HG03064 (cell line): ENCODE data around the gene CCR9.

Experiments used
- ATAC-seq: cut with Tn5 transposase; IDR thresholded peaks from one replicate; pipeline ENCODE4 v1.9.1; 2021; ENCODE audit warnings: low read depth; ENCODE audit not compliant: unreplicated experiment

The CCR9 gene

DNA sequence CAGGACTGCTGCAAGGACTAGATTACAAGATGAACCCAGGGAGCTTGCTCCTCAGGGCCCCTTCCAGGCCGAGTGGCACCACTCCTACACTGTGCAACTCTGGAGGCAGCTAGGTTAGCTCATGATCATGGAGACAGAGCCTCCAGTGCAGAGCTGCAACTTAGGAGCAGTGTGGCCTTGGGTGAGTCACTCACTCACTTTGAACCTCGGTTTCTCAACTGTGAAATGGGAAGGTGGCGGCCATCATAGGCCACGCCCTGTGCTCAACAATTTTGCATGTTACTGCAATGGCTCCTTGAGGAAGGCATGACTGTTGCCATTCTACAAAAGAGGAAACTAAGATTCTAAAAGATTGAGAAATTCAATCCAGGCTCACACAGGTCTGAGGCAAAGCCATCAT, 45.8 kb downstream of the CCR9 start:
- no peak for ATAC-seq

- ATAC-seq, result no peak
Measured at GRCh38 chr3:45933591-45933990, 47.2 kb downstream of the CCR9 start.

- ATAC-seq, result no peak
Measured at GRCh38 chr3:45936261-45936660, 49.9 kb downstream of the CCR9 start.

- ATAC-seq, result no peak
Measured at GRCh38 chr3:45937206-45938042, 51.1 kb downstream of the CCR9 start.

DNA sequence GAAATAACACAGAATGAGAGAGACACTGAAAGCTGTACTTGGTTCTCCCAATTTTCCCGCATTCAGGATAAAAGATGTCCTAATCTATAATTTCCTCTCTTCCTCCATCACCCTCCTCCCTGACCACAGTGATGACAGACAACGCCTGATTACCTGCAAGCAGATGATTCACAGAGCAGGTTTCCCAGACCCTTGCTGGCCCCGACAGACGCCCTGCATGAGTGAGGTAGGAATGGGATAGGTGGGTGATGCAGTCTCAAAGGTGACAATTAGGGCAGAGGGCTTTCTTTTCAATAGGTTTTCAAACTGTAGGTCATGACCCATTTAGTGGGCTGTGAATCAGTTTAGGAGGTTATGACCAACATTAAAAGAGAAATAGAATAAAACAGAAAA, 51.7 kb downstream of the CCR9 start:
- no peak for ATAC-seq

DNA sequence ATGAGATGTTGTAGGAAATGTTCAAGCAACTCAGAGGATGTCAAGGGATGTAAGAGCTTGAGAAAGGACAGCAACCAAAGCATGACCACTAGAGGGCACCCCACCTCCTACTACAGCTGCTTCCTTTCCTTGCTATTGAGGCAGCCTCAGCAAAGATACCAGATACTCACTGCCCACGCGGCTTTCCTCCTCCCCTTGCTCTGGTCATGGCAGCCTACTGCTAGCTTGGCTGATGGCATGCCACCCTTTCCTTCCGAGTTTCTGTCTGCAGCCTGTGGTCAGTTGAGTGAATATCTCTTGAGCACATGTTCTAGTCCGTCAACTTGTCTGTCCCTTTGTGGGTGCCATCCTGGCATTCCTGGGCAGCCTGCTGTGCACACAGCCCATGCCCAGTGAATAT, 52.5 kb downstream of the CCR9 start:
- ATAC-seq, result no peak

- no peak for ATAC-seq
Measured at GRCh38 chr3:45939341-45939771, 53.0 kb downstream of the CCR9 start.

DNA sequence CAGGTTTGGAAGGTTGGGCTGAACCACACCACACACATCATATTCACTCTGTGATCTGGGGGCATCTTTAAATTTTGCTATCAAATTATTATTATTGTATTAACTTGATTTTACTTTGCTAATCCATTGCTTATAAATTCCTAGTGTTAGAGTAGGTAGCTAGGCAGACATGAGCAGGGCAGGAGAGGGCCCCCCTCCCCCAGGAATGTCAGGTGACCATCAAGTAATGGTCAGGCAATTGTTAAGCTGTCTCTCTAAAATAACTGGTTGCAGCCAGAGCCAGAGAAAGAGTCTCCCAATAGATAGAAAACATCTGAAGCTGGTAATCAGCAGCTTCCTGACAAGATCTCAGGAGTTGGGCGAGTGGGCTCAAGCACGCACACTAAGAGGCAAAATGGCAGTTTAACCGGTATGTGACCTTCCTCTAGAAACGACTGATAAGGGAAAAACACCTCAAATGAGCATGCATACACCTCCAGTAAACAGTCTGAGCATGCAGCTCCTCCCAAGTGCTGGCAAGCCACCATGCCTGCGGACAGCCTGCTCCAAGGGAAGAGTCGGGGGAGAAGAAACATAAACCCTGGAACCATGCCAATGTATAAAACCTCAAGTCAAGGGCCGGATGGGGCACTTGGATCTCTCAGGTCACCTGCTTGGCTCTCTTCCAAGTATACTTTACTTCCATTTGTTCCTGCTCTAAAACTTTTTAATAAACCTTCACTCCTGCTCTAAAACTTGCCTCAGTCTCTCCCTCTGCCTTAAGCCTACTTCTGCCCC, 53.8 kb downstream of the CCR9 start:
- no peak for ATAC-seq

DNA sequence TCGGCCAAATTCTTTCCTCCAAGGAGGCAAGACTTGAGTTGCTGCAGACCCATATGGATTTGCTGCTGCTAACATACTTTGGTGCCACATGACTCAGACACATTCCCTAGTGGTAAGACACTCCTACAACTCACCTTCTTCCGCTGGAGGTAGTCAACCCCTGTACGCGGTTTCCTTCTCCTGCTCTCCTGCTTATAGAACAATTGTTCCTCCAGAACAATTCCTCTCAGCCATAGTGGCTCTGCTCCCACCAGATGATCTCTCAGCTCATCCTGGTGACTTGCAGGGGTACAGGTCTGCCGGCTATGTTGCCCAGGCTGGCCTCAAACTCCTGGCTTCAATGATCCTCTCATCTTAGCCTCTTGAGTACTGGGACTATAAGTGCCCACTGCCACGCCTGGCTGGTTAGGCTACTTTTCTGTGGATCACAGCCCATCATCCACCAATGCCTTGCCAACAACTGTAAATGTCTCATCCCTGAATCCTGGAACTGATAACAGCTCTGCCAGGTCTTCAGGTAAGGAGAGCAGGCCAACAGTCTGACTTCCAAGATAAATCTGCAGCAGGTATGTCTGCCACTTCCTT, 54.5 kb downstream of the CCR9 start:
- no peak for ATAC-seq

GRCh38 chr3:45942051-45942825, 55.9 kb downstream of the CCR9 start:
- ATAC-seq, result no peak

DNA sequence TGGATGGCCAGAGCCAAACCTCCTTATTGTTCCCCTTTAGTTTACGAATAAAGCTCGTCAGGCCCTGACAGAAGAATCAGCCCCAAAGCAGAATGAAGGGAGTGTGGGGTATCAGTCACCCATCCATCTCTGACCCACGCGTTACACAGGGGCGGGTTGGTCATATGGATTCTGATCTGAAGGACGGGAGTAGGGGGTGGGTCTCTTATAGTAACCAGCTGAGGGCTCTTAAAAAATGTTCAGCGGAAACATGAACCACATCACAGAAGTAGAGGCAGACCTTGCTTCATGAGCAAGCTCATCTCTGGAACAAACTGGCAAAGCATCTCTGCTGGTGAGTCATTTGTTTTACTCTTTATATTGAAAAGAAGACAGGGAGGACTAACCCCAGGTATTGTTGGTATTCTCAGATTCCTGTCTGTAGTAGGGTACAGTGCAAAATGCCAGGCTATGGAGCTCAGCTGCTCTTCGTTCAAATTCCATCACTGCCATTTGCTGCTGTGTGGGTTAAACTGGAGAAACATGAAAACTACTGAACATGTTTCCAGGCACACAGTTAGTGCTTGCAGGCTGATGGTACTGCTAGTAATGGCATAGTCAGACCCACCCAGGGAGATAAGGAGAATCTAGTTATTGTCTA, 57.0 kb downstream of the CCR9 start, which contains the start of gene CXCR6:
CXCR6 (plus strand) TSS at position 258 of the 640 bp plus-strand sequence. CDS start 3,018 bp downstream, outside the sequence.
- no peak for ATAC-seq

DNA sequence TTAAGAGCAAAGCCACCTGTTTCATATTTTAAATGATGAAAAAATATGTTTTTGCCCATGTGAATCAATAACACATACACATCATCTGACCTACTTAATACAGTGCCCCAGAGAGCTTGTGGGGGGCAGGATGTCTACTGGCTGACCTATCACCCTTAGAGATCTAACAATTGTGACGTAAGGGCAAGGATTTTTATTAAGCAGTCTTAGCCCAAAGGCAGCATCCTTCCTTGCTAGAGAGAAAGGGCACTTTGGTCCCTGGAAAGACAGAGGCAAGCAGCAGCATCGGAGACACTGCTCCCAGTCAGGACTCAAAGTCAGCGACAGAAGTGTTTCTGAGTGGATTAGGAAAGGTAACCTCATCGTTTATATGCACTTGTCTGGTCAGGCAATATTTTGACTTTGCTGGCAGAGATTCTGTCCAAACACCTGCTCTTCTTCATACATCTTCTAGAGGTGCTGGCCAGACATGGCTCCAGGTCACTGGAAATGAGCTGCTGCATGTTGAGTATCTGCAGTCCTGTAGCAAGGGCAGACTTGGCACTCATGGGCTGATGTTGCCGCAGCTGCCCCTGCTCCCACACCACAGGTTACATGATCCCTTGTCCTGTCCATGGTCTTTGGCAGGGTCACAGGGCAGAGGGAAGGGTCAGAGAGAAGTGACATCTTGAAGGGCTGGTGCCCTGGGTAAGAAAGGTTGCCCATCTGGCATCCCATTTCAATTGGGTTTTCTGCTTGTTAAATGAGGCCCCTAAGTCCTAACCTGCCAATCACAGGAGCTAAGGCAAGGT, 58.7 kb downstream of the CCR9 start:
- no peak for ATAC-seq

DNA sequence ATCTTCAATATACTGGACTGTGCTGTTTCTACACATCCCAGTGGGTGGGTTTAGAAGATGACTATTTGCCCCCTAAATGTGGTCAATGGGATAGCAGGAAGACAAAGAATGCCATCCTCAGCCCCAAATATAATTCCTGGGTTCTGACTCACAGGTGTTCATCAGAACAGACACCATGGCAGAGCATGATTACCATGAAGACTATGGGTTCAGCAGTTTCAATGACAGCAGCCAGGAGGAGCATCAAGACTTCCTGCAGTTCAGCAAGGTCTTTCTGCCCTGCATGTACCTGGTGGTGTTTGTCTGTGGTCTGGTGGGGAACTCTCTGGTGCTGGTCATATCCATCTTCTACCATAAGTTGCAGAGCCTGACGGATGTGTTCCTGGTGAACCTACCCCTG, 60.0 kb downstream of the CCR9 start:
- no peak for ATAC-seq

DNA sequence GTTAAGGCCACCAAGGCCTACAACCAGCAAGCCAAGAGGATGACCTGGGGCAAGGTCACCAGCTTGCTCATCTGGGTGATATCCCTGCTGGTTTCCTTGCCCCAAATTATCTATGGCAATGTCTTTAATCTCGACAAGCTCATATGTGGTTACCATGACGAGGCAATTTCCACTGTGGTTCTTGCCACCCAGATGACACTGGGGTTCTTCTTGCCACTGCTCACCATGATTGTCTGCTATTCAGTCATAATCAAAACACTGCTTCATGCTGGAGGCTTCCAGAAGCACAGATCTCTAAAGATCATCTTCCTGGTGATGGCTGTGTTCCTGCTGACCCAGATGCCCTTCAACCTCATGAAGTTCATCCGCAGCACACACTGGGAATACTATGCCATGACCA, 60.5 kb downstream of the CCR9 start:
- no peak for ATAC-seq

GRCh38 chr3:45947361-45947760, 61.0 kb downstream of the CCR9 start:
- ATAC-seq, result no peak

GRCh38 chr3:45948311-45948781, 62.0 kb downstream of the CCR9 start:
- no peak for ATAC-seq

DNA sequence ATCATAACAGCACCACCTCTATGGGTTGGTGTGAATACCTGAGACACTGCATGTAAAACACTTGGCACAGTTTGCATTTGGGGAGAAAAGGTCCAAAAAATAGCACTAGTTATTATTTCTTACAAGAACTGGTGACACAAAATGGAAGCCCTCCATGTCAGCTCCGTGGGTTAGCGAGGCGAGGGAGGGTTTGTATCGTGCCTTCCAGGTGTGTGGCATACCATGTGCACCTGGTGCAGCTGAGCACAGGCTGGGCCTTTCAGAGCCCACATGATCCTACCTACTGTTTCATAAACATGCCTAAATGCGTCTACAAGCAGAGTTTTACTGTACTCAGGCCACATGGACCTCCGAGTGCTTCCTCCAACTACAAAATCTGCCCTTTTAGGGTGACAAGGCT, 62.5 kb downstream of the CCR9 start:
- ATAC-seq, result no peak

DNA sequence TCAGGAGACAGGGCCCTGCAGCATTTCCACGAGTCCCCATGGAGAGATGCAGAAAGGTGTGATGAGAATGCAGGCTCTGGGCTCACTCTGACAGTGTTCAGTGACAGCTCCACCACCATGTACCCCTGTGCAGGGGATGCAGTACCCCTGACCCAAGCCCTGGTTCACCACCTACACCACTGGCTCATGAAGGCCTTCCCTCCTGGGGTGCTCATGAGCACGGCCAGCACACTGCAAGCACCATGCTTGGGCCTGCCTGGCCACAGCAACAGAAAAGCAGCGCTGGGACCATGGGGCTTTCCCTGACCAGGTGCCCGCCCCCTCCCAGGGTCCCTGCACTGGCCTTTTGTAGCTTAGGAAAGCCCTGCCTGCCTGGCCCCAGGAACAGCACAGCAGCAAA, 63.1 kb downstream of the CCR9 start:
- ATAC-seq, result no peak

DNA sequence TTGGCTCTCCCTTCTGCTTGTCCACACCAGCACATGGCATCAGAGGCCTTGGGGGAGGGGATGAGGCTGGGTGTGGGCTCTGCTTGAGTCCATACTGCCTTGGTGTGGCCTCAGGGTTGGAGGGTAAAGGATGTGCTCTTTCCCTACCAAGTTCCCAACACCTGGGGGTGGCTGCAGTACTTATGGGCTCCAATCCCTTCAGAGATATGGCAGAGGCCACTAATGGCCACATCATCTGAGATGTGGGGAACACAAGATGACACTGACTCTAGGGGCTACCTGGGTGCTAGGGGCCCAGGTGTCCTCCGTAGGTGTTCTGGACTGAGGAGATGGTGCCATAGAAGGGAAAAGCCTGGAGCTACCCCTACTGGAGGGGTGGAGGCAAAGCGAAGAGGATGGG, 63.8 kb downstream of the CCR9 start:
- ATAC-seq, result no peak
